COLO829 (cell line): Measurements from ENCODE around the gene FOLR1.

ENCODE experiments used
- DNase-seq: peaks from one replicate; pipeline ENCODE4 v3.0.0; 2012; ENCODE audit warnings: low spot score

Gene FOLR1

GRCh38 chr11:72223615-72224563 is 31.9 kb downstream of the FOLR1 start:
- DNase-seq = no peak

GRCh38 chr11:72224564-72225410 is 32.8 kb downstream of the FOLR1 start, which contains the start of gene INPPL1:
Gene INPPL1, plus strand, starts transcription at chr11:72224767. Its CDS starts 218 bp downstream, at chr11:72224985.
- no peak for DNase-seq

- DNase-seq = no peak
Measured at GRCh38 chr11:72225411-72225951, 33.5 kb downstream of the FOLR1 start.

- DNase-seq = no peak
Measured at GRCh38 chr11:72226701-72227100, 34.8 kb downstream of the FOLR1 start.

GRCh38 chr11:72227316-72228228 is 35.6 kb downstream of the FOLR1 start:
- no peak for DNase-seq

- no peak for DNase-seq
Measured at GRCh38 chr11:72228229-72228843, 36.4 kb downstream of the FOLR1 start.

- no peak for DNase-seq
Measured at GRCh38 chr11:72228844-72229231, 36.9 kb downstream of the FOLR1 start.

GRCh38 chr11:72229336-72229924 is 37.5 kb downstream of the FOLR1 start:
- DNase-seq = no peak

GRCh38 chr11:72229925-72230763 is 38.2 kb downstream of the FOLR1 start:
- no peak for DNase-seq

- no peak for DNase-seq
Measured at GRCh38 chr11:72230764-72231365, 38.9 kb downstream of the FOLR1 start.

GRCh38 chr11:72231396-72232259 is 39.7 kb downstream of the FOLR1 start:
- no peak for DNase-seq

GRCh38 chr11:72232260-72233055 is 40.5 kb downstream of the FOLR1 start:
- no peak for DNase-seq

- DNase-seq = no peak
Measured at GRCh38 chr11:72233056-72233772, 41.3 kb downstream of the FOLR1 start.

- DNase-seq = no peak
Measured at GRCh38 chr11:72233773-72234513, 42.0 kb downstream of the FOLR1 start.

GRCh38 chr11:72234514-72234830 is 42.5 kb downstream of the FOLR1 start:
- DNase-seq = no peak

GRCh38 chr11:72234920-72235319 is 43.0 kb downstream of the FOLR1 start:
- no peak for DNase-seq
